GOT3 (cell line): ENCODE data around the gene IL27RA.
"Not testable (repeated sequence)": the region's sequence is repeated elsewhere in the genome, so short reads cannot be mapped to it uniquely, and the experiment has no call there.

Experiments
- DNase-seq: peaks from one replicate; lab custom pipeline; 2025; ENCODE audit warnings: mixed read lengths; lab: John Stamatoyannopoulos, UW

The IL27RA gene

GRCh38 chr19:14030997-14031718 is 404 bp upstream of the IL27RA start:
- no peak for DNase-seq

GRCh38 chr19:14033946-14034345 is 2.4 kb downstream of the IL27RA start:
- DNase-seq = no peak

GRCh38 chr19:14035159-14035558 is 3.6 kb downstream of the IL27RA start:
- not testable (repeated sequence) for DNase-seq

- no peak for DNase-seq
These were observed 4.1 kb downstream of the IL27RA start for GRCh38 chr19:14035706-14036105.

GRCh38 chr19:14039181-14039580 is 7.6 kb downstream of the IL27RA start:
- DNase-seq = no peak

GRCh38 chr19:14042659-14043608 is 11.4 kb downstream of the IL27RA start:
- DNase-seq = not testable (repeated sequence)

- DNase-seq = not testable (repeated sequence)
These were observed 16.3 kb downstream of the IL27RA start for GRCh38 chr19:14047866-14048265.

GRCh38 chr19:14048443-14049153 is 17.0 kb downstream of the IL27RA start:
- DNase-seq = no peak

GRCh38 chr19:14050512-14050911 is 18.9 kb downstream of the IL27RA start:
- no peak for DNase-seq

- DNase-seq = not testable (repeated sequence)
These were observed 19.4 kb downstream of the IL27RA start for GRCh38 chr19:14050961-14051360.

- no peak for DNase-seq
These were observed 20.4 kb downstream of the IL27RA start for GRCh38 chr19:14051980-14052379.

- DNase-seq = no peak
These were observed 20.9 kb downstream of the IL27RA start for GRCh38 chr19:14052470-14052869.

- no peak for DNase-seq
These were observed 21.5 kb downstream of the IL27RA start for GRCh38 chr19:14053032-14053431.

GRCh38 chr19:14053500-14053899 is 21.9 kb downstream of the IL27RA start:
- DNase-seq = no peak

GRCh38 chr19:14054099-14054498 is 22.5 kb downstream of the IL27RA start:
- no peak for DNase-seq

- no peak for DNase-seq
These were observed 23.2 kb downstream of the IL27RA start for GRCh38 chr19:14054721-14055120.

- no peak for DNase-seq
These were observed 23.8 kb downstream of the IL27RA start for GRCh38 chr19:14055396-14055795.

- no peak for DNase-seq
These were observed 24.6 kb downstream of the IL27RA start for GRCh38 chr19:14056069-14056666.

- DNase-seq = no peak
These were observed 25.3 kb downstream of the IL27RA start for GRCh38 chr19:14056741-14057356.

- no peak for DNase-seq
These were observed 26.9 kb downstream of the IL27RA start for GRCh38 chr19:14058182-14059092.
